Esophagus muscularis mucosa (tissue), 4 donors: ENCODE results near the gene PTOV1. TPM values are rescaled to one million over a fixed set of nuclear protein-coding genes. Genes with fewer than 3 reads are reported as not detected.

Experiments used
- DNase-seq: peaks from one replicate; pipeline ENCODE4 v3.0.0-alpha.2; 2017; ENCODE audit errors: extremely low spot score
- H3K27ac ChIP-seq, 4 donors: fragments of 200-600 bp; sonication (generic); replicated peaks in 1 of 4; 1 replicate in 3 of 4; 2 replicates in 1 of 4; pipeline ENCODE4 v1.5.1; 2016 to 2019; ENCODE audit warnings: mild to moderate bottlenecking in 1 of 4
- H3K27me3 ChIP-seq, 4 donors: fragments of 200-600 bp; sonication (generic); one replicate each; pipeline versions ENCODE4 v1.5.1 to v1.6.0; 2016 to 2019
- H3K36me3 ChIP-seq, 4 donors: fragments of 200-600 bp; sonication (generic); one replicate each; pipeline ENCODE4 v1.5.1; 2016 to 2019
- H3K4me1 ChIP-seq, 4 donors: fragments of 200-600 bp; sonication (generic); one replicate each; pipeline ENCODE4 v1.5.1; 2016 to 2019
- H3K4me3 ChIP-seq, 4 donors: fragments of 200-600 bp; sonication (generic); 1 replicate in 2 of 4; 2 replicates in 2 of 4; pipeline ENCODE4 v1.5.1; 2016 to 2019; ENCODE audit warnings: mild to moderate bottlenecking in 4 of 4, moderate library complexity in 1 of 4
- H3K9me3 ChIP-seq, 4 donors: fragments of 200-600 bp; sonication (generic); 1 replicate in 3 of 4; 2 replicates in 1 of 4; pipeline ENCODE4 v1.5.1; 2016 to 2019
- EP300 ChIP-seq: sonication (generic); formaldehyde crosslinking; IDR thresholded peaks from one replicate; pipeline ENCODE4 v1.6.1; 2017; ENCODE audit warnings: antibody characterized with exemption
- POLR2A ChIP-seq: fragments of 450-650 bp; IDR thresholded peaks from one replicate; pipeline ENCODE4 v1.6.1; 2017; ENCODE audit warnings: antibody characterized with exemption, moderate library complexity, mild to moderate bottlenecking, low read depth
- POLR2AphosphoS5 ChIP-seq, 2 donors: sonication (generic); formaldehyde crosslinking; IDR thresholded peaks; one replicate each; pipeline ENCODE4 v1.6.1; 2017; ENCODE audit warnings: antibody characterized with exemption in 2 of 2
- WGBS: methylation state at CpG from one replicate; pipeline ENCODE4 v1.1.5; 2018; 5-methylcytosine and 5-hydroxymethylcytosine counted together
- intact Hi-C: fragments of 100-400 bp; cut with DNase I; formaldehyde crosslinking; loops from one replicate; pipeline ENCODE4 v1.15.1; 2023
- total RNA-seq, 4 donors: library from RNA; depleted of rRNA; stranded (reverse); fragments of >200 nt; gene quantifications; one replicate each; pipeline versions ENCODE4 v1.1.0 to v1.2.1, GENCODE V29; 2016
- TF ChIP-seq, protein P1 (sequence below), 3 experiments: fragments of 200-600 bp in 2 of 3; fragments of 450-650 bp in 1 of 3; sonication (generic) in 2 of 3; IDR thresholded peaks; one replicate each; pipeline ENCODE4 v1.5.1; 2017 to 2019; ENCODE audit warnings: antibody characterized with exemption in 3 of 3, mild to moderate bottlenecking in 2 of 3, moderate library complexity in 1 of 3

PTOV1 gene
- total RNA-seq, 4 donors from 2014 or later: 60.5 to 102 (median 84.4) TPM

DNA sequence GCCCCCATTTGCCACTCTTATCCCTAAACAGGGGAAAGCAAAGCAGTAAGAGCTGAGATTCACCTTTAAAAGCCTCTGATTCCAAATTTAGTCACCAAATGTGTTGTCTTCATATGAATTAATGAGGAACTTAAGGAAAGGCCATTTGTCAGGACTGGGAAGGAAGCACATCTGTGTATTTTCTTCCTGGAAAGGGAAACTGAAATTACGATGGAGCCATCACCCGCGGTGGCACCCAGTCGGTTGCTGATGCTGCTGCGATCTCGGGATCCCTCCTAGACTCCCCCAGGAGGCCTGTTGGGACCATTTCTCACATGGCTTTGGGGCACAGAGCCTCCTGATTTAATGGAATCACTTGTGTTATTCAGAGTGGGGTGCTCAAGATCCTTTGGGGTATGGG lies 53.2 kb downstream of the PTOV1 start:
- H3K27me3 ChIP-seq: no peaks in the 10 kb centered on the region
- H3K4me3 ChIP-seq: no peak overlapping the region
- no peak for DNase-seq
- WGBS: 46% methylated on average over 6 of the region's 6 CpGs
- H3K27ac ChIP-seq: no peak overlapping the region
- TF ChIP-seq, protein P1, sequence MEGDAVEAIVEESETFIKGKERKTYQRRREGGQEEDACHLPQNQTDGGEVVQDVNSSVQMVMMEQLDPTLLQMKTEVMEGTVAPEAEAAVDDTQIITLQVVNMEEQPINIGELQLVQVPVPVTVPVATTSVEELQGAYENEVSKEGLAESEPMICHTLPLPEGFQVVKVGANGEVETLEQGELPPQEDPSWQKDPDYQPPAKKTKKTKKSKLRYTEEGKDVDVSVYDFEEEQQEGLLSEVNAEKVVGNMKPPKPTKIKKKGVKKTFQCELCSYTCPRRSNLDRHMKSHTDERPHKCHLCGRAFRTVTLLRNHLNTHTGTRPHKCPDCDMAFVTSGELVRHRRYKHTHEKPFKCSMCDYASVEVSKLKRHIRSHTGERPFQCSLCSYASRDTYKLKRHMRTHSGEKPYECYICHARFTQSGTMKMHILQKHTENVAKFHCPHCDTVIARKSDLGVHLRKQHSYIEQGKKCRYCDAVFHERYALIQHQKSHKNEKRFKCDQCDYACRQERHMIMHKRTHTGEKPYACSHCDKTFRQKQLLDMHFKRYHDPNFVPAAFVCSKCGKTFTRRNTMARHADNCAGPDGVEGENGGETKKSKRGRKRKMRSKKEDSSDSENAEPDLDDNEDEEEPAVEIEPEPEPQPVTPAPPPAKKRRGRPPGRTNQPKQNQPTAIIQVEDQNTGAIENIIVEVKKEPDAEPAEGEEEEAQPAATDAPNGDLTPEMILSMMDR (IDR thresholded peaks at IDR 0.05): no peak
- TF ChIP-seq EP300 (no peak), POLR2AphosphoS5 (IDR thresholded peaks at IDR 0.05) (no peak), POLR2A (no peak)
- peaks cover 16 to 36% (median 26%) of the 10 kb centered on the region in 4 donors for H3K36me3 ChIP-seq
- intact Hi-C loops: no loop called here
- H3K9me3 ChIP-seq: no peaks in the 10 kb centered on the region
- H3K4me1 ChIP-seq: no peaks in the 10 kb centered on the region

DNA sequence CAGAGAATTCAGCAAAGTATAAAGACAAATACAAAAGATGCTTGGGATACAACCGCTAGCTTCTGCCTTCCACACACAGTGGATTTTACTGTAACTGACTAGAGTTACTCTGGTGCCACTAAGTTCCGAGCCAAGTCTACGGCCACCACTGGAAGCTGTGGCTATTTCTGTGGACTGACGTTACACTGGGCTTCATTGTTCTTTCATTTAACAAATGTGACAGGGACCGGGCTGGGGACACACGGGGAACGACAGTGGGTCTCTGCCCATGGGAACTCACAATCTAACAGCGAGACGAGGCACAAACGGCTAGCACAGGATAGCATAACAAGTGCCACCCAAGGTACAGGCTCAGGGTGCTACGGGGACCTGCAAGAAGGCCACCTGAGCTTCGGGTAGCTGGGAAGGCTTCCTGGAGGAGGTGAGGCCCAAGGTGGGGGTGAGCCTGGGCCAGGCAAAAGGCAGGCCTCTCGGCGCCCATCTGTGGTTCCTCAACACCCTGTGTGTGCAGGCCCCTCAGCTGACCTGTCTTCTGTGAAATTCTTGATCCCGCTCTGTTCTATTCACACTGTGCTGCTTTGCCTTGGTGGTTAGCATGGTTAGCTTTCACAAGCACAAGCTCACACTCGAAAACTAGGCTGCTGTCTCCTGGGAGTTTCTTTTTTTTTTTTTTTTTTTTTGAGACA lies 56.1 kb downstream of the PTOV1 start:
- no peak overlapping the region for H3K27ac ChIP-seq
- H3K4me1 ChIP-seq: peaks cover 0 to 16% (median 13%) of the 10 kb centered on the region in 4 donors
- no peaks in the 10 kb centered on the region for H3K9me3 ChIP-seq
- H3K4me3 ChIP-seq: no peak overlapping the region
- H3K27me3 ChIP-seq: no peaks in the 10 kb centered on the region
- WGBS: 87% methylated on average over 16 of the region's 16 CpGs
- DNase-seq: no peak
- peaks cover 17 to 56% (median 41%) of the 10 kb centered on the region in 4 donors for H3K36me3 ChIP-seq
- TF ChIP-seq, protein P1 (IDR thresholded peaks at IDR 0.05): no peak
- TF ChIP-seq POLR2A (no peak), POLR2AphosphoS5 (IDR thresholded peaks at IDR 0.05) (no peak), EP300 (no peak)
- intact Hi-C loops: no loop called here

DNA sequence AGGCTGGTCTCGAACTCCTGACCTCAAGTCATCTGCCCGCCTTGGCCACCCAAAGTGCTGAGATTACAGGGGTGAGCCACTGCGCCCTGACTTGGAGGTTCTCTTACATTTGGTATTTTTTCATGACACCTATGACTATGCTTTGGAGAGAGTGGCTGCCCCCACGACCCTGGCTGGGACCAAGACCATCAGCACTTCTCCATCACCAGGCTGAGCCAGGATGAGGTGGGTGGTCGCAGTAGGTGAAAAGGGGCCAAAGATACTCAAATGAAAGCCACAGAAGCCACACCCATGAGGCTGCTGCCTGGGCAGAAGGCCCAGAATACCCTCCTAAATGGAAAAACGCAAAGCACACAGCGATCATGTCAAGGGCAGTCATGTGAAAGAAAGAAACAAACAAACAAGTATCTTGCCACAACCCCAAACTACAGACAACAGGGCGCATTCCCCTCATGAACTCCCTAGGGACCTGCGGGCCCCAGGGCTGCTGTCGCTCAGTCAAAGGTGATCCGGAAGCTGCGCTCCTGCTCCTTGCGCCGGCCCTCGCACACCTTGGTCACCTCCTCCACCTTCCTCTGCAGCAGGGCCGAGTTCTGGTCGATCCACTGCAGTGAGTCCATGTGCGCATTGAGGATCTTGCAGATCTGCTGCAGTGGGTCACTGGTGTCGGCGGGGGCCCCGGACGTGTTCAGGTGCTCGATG lies 56.9 kb downstream of the PTOV1 start:
- intact Hi-C loops: no loop called here
- Histone ChIP-seq H3K36me3 (peaks cover 17 to 62% (median 43%) of the 10 kb centered on the region in 4 donors), H3K4me3 (no peak overlapping the region), H3K4me1 (peaks cover 0 to 22% (median 17%) of the 10 kb centered on the region in 4 donors), H3K27ac (no peak overlapping the region), H3K9me3 (no peaks in the 10 kb centered on the region), H3K27me3 (no peaks in the 10 kb centered on the region)
- WGBS: 94% methylated on average over 18 of the region's 23 CpGs
- DNase-seq: no peak
- TF ChIP-seq POLR2A (no peak), POLR2AphosphoS5 (IDR thresholded peaks at IDR 0.05) (no peak)
- TF ChIP-seq, protein P1 (IDR thresholded peaks at IDR 0.05): no peak

- H3K4me1 ChIP-seq: peaks cover 0 to 27% (median 24%) of the 10 kb centered on the region in 4 donors
- intact Hi-C loops: no loop called here
- H3K4me3 ChIP-seq: no peak overlapping the region
- TF ChIP-seq POLR2A (no peak), EP300 (no peak), POLR2AphosphoS5 (IDR thresholded peaks at IDR 0.05) (no peak)
- TF ChIP-seq, protein P1 (IDR thresholded peaks at IDR 0.05): no peak
- H3K9me3 ChIP-seq: no peaks in the 10 kb centered on the region
- H3K27ac ChIP-seq: no peak overlapping the region
- no peaks in the 10 kb centered on the region for H3K27me3 ChIP-seq
- DNase-seq: no peak
- WGBS: 95% methylated on average over 25 of the region's 37 CpGs
- H3K36me3 ChIP-seq: peaks cover 17 to 70% (median 50%) of the 10 kb centered on the region in 4 donors
Observed at GRCh38 chr19:49908480-49909420, 57.8 kb downstream of the PTOV1 start.
